Ovary (tissue), 9 donors: ENCODE results near the gene ZP1. TPM values are rescaled to one million over a fixed set of nuclear protein-coding genes. Genes with fewer than 3 reads are reported as not detected.

Experiments used
- DNase-seq, 5 donors: peaks; one replicate each; pipeline ENCODE4 v3.0.0-alpha.2; 2019 to 2020
- H3K27ac ChIP-seq, 2 donors: fragments of 200-600 bp; one replicate each; pipeline versions ENCODE4 v1.5.1 to v1.8.0; 2019 to 2022
- H3K27me3 ChIP-seq: fragments of 200-600 bp; one replicate; pipeline ENCODE4 v1.8.0; 2022
- H3K36me3 ChIP-seq: fragments of 200-600 bp; sonication (generic); one replicate; pipeline ENCODE4 v1.5.1; 2019
- H3K4me1 ChIP-seq: one replicate; pipeline ENCODE4 v1.8.1; 2013; ENCODE audit warnings: mild to moderate bottlenecking, moderate library complexity; ENCODE audit not compliant: insufficient read depth
- H3K4me3 ChIP-seq: fragments of 200-600 bp; sonication (generic); one replicate; pipeline ENCODE4 v1.5.1; 2017
- H3K9me3 ChIP-seq, 2 donors: fragments of 200-600 bp in 1 of 2; sonication (generic) in 1 of 2; one replicate each; pipeline versions ENCODE4 v1.5.1 to v1.8.1; 2013 to 2019; ENCODE audit warnings: mild to moderate bottlenecking in 1 of 2, moderate library complexity in 1 of 2
- EP300 ChIP-seq: sonication (generic); formaldehyde crosslinking; IDR thresholded peaks from one replicate; pipeline ENCODE4 v1.6.1; 2017; ENCODE audit warnings: antibody characterized with exemption
- POLR2A ChIP-seq: fragments of 450-650 bp; IDR thresholded peaks from one replicate; pipeline ENCODE4 v1.6.1; 2017; ENCODE audit warnings: antibody characterized with exemption, mild to moderate bottlenecking, moderate library complexity
- WGBS, 3 donors: extraction: QIAGEN DNeasy Blood & Tissue Kit in 1 of 3; methylation state at CpG; one replicate each; pipeline versions ENCODE4 v1.1.5 to v1.1.7; 2013 to 2017; 5-methylcytosine and 5-hydroxymethylcytosine counted together
- intact Hi-C, 4 donors: fragments of 100-400 bp; cut with DNase I; formaldehyde crosslinking; loops; one replicate each; pipeline versions ENCODE4 v1.11.0 to v1.15.1; 2022 to 2023
- polyA plus RNA-seq, 2 donors: library from polyadenylated mRNA; stranded (reverse); fragments of 200-250 nt in 1 of 2; fragments of 350-450 nt in 1 of 2; fragmentation: Illumina TruSeq in 1 of 2; extraction: RNeasy Lipid Tissue Mini Kit (QIAGEN cat#74804) in 1 of 2; gene quantifications; one replicate each; pipeline ENCODE4 v1.2.3, GENCODE V29; 2013 to 2014
- total RNA-seq, 7 donors: library from RNA; depleted of rRNA in 2 of 7; stranded (reverse); fragments of >200 nt in 2 of 7; fragmentation: NEBNext Ultra II Directional in 3 of 7; extraction: Animal tissue kit (Norgen Biotek cat#: 25700) in 3 of 7; gene quantifications; one replicate each; pipeline versions ENCODE4 v1.1.0 to v1.2.4, GENCODE V29; 2016 to 2023
- TF ChIP-seq, protein P1 (sequence below), 3 donors: fragments of 450-650 bp in 2 of 3; fragments of 200-600 bp in 1 of 3; IDR thresholded peaks; one replicate each; pipeline versions ENCODE4 v1.5.1 to v1.8.0; 2016 to 2022; ENCODE audit warnings: antibody characterized with exemption in 3 of 3, mild to moderate bottlenecking in 1 of 3
- donor health status: DM: no; HTN: no; CAD: no; lungs with moderate emphysema.
- donor health status: DM: no; HTN: no; CAD: no.
- donor health status: Bipolar disorder and iron deficiency.
- donor health status: DM: yes; HTN: yes; CAD: no.
- donor health status: DM: no; HTN: no; CAD: no.
- donor health status: DM: yes; HTN: yes; CAD: no.

The ZP1 gene
- total and polyA plus RNA-seq, 9 donors = 0.17 TPM; not detected in 8

DNA sequence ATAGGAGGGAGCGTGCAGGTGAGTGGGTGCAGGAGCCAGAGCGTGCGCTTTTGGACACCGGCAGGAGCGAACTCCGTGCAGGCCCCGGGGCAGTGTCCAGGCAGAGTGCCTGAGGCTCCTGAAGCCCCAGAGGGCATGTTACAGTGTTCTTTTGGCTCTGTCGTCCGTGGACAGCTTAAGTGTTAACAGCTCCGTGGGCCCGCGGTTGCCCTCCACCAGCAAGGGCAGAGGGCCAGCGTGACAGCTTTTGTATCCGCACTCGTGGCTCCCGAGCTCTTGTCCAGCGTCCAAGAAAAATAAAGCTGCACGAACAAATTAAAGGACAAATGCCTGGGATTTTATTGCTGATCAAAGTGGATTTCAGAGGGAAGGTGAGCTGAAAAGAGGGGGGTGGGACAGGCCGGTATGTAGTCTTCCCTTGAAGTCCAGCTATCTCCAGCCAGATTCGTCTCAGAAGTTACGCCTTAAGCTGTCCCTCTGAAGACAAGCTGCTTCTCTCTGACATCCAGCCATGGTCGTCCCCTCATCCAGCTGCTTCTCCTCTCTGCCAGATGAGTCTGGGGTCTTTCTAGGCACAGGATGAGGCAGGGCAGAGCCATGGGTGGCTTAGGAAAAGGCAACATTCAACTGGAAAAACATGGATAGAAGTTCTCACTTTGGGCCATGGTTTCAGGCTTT, 45.6 kb downstream of the ZP1 start:
- peak in 1 of 5 donors; percentile 52 for DNase-seq
- 65 to 72% (median 71%) methylated on average over 22 of the region's 22 CpGs for WGBS, 3 donors

DNA sequence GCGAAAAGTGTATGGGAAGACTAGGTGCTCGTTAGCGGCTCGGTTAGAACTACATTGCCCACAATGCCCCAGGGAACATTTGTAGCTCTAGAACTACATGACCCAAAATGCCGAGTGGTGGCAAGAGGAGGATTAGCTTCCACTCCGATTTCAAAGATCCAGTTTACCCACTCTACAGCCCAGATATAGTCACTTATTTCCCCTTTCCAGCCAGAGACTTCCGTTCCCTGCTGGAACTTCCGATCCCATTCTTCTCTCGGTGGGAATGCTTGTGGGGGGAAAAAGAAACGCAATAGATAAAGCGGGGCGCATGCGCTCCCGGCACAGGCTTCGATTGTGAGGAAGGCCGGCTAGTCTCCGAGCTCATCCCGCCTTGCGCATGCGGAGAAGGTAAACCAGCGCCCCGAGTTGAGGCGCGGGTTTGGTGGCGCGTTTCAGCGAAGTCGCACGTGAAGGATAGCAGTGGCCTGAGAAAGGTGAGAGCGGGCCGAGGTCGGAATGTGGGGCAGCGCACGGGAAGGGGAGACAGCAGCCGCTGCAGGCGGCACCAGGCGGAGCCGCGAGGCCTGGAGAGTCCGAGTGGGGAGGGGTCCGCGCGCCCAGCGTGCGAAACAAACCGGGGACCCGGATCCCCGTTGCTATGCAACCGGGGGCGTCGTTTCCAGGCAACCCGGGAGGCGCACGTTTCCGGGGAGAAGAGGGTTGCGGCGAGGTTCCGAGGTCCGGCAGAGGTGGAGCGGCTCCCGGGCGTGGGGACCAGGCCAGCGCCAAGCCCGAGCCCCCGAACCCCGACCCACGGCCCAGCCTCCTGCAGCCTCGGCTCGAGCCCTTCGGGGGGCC, 46.7 kb downstream of the ZP1 start, which contains the start of gene TMEM109:
Gene TMEM109, plus strand, starts transcription at position 366 of the 840 bp plus-strand sequence. CDS start 5,536 bp downstream, outside the sequence.
- Histone ChIP-seq H3K36me3 (no peaks in the 10 kb centered on the region), H3K4me1 (peaks cover 3% of the 10 kb centered on the region), H3K27ac (peak within 1 kb of the TSS; percentile 73 to 96), H3K27me3 (no peaks in the 10 kb centered on the region), H3K4me3 (peak within 1 kb of the TSS; percentile 50), H3K9me3 (no peaks in the 10 kb centered on the region)
- intact Hi-C loops = no loop called here
- TF ChIP-seq, protein P1, sequence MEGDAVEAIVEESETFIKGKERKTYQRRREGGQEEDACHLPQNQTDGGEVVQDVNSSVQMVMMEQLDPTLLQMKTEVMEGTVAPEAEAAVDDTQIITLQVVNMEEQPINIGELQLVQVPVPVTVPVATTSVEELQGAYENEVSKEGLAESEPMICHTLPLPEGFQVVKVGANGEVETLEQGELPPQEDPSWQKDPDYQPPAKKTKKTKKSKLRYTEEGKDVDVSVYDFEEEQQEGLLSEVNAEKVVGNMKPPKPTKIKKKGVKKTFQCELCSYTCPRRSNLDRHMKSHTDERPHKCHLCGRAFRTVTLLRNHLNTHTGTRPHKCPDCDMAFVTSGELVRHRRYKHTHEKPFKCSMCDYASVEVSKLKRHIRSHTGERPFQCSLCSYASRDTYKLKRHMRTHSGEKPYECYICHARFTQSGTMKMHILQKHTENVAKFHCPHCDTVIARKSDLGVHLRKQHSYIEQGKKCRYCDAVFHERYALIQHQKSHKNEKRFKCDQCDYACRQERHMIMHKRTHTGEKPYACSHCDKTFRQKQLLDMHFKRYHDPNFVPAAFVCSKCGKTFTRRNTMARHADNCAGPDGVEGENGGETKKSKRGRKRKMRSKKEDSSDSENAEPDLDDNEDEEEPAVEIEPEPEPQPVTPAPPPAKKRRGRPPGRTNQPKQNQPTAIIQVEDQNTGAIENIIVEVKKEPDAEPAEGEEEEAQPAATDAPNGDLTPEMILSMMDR (IDR thresholded peaks at IDR 0.05) = no peak
- no peak for TF ChIP-seq EP300
- TF ChIP-seq POLR2A = peak; percentile 52
- peak; percentile 88 to 91 (median 90) for DNase-seq
- WGBS, 3 donors = 0% methylated on average over 66 to 70 of the region's 70 CpGs

More for the DNA sequence above, 45.6 kb downstream of the ZP1 start:
- peak overlapping the region; percentile 73 to 96 for H3K27ac ChIP-seq
- no peaks in the 10 kb centered on the region for H3K36me3 ChIP-seq
- no peaks in the 10 kb centered on the region for H3K27me3 ChIP-seq
- intact Hi-C loops = no loop called here
- TF ChIP-seq, protein P1 (IDR thresholded peaks at IDR 0.05) = no peak
- TF ChIP-seq POLR2A (no peak), EP300 (no peak)
- H3K4me1 ChIP-seq = peaks cover 3% of the 10 kb centered on the region
- no peak overlapping the region for H3K4me3 ChIP-seq
- no peaks in the 10 kb centered on the region for H3K9me3 ChIP-seq

DNA sequence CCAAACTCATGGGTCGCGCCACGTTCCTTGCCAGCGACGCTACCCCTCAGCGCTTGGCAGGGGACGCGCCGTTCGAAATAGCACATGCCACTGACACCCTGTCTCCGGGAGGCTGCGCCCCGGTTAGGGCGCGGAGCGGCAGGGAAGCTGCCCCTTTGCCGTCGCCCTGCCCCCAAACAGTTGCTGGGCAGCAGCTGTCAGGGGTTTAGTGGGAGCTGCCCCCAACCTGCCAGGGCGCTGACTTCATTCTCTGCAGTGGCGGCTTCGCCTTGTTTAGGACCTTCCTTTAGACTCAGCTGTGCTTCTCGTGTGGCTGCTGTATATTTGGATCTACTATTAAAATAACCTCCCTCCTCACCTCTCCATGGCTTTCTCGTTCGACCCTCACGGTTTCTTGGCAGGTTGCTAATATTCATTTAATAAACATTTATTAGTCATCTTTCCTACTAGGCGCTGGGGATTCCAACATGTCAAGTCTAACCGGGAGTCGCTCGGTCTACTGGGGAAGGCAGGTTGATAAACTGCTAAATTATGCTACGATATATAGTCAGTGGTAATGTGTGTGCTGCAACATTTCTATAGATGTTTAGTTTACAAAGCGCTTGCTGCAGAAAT, 47.4 kb downstream of the ZP1 start:
- H3K36me3 ChIP-seq = no peaks in the 10 kb centered on the region
- 0 to 1% (median 0%) methylated on average over 24 to 31 of the region's 31 CpGs for WGBS, 3 donors
- H3K27ac ChIP-seq = peak overlapping the region; percentile 73 to 96
- intact Hi-C loops = loop anchor here in 2 of 4 donors (5.0 kb wide), 2 partner anchors 213 to 218 kb away; no protein-coding TSS in a partner anchor
- TF ChIP-seq, protein P1 (IDR thresholded peaks at IDR 0.05) = no peak
- TF ChIP-seq POLR2A (no peak), EP300 (no peak)
- H3K27me3 ChIP-seq = no peaks in the 10 kb centered on the region
- peak overlapping the region; percentile 50 for H3K4me3 ChIP-seq
- no peaks in the 10 kb centered on the region for H3K9me3 ChIP-seq
- peaks cover 3% of the 10 kb centered on the region for H3K4me1 ChIP-seq
- peak in 1 of 5 donors; percentile 70 for DNase-seq

DNA sequence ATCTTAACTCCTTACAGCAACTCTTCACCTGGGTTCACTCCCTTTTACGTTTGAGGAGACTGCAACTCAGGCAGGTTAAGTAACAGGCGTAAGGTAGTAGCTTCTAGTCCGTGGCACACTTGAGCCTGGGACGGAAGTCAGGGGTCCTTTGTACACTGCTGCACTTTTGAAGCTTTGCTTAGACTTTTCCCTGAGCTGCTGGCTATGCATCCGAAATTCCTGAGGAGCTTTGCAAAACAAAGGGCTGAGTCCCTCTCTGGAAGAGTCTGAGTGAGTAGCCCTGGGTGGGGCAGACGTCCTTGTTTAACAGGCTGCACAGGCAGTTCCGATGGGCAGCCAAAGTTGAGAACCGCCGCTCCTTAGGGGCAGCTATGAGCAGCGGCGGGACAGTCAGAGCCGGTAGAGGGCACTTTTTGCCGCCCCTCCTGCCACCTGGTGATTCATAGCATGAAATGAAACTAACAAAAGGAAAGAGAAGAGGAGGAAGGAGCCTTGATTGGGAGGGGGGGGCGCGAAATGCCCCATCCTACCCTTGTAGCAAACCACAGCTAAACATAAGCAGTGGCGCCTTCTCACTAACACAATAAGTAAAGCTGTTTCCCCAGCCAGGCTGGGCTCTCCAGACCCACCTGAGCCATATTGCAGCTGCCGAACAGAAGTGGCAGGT, 48.0 kb downstream of the ZP1 start:
- intact Hi-C loops = loop anchor here in 2 of 4 donors (5.0 kb wide), 2 partner anchors 212 to 217 kb away; no protein-coding TSS in a partner anchor
- Histone ChIP-seq H3K9me3 (no peaks in the 10 kb centered on the region), H3K4me1 (peaks cover 3% of the 10 kb centered on the region), H3K4me3 (peak overlapping the region; percentile 50), H3K27me3 (no peaks in the 10 kb centered on the region), H3K27ac (peak overlapping the region; percentile 54 to 55), H3K36me3 (no peaks in the 10 kb centered on the region)
- 3 to 5% (median 5%) methylated on average over 17 of the region's 17 CpGs for WGBS, 3 donors
- peak; percentile 55 to 69 (median 63) for DNase-seq
- no peak for TF ChIP-seq POLR2A
- TF ChIP-seq, protein P1 (IDR thresholded peaks at IDR 0.05) = no peak
- TF ChIP-seq EP300 = no peak
